Suprapubic skin (tissue), 4 donors: ENCODE data around the gene REV1.

Experiments used
- POLR2A ChIP-seq, 2 donors: fragments of 450-650 bp; IDR thresholded peaks; one replicate each; pipeline ENCODE4 v1.6.1; 2017; ENCODE audit warnings: antibody characterized with exemption in 2 of 2, mild to moderate bottlenecking in 2 of 2, moderate library complexity in 2 of 2
- POLR2AphosphoS5 ChIP-seq, 3 donors: sonication (generic); formaldehyde crosslinking; IDR thresholded peaks; one replicate each; pipeline ENCODE4 v1.6.1; 2017; ENCODE audit warnings: antibody characterized with exemption in 3 of 3
- TF ChIP-seq, protein P1 (sequence below), 2 donors: fragments of 200-600 bp in 1 of 2; fragments of 450-650 bp in 1 of 2; sonication (generic) in 1 of 2; IDR thresholded peaks; one replicate each; pipeline ENCODE4 v1.5.1; 2016 to 2019; ENCODE audit warnings: antibody characterized with exemption in 2 of 2, mild to moderate bottlenecking in 1 of 2, moderate library complexity in 1 of 2

DNA sequence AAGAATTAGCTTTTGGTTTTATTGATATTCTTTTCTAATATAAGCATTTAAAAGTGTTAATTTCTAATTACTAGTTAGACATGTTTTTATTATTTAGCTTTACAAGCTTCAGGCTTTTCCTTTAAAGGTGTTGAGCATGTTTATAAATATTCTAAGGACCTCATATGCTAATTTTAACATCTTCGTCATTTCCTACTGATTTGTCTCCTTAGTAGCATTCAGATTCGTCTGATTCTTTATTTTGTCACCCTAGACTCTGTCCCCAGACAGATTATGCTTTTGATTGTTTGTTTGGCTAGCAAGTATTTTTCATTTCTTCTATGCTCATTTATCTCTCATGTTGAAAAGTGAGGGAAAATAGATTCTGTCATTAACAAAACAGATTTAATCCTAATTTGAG, 100.9 kb downstream of the REV1 start:
- TF ChIP-seq, protein P1, sequence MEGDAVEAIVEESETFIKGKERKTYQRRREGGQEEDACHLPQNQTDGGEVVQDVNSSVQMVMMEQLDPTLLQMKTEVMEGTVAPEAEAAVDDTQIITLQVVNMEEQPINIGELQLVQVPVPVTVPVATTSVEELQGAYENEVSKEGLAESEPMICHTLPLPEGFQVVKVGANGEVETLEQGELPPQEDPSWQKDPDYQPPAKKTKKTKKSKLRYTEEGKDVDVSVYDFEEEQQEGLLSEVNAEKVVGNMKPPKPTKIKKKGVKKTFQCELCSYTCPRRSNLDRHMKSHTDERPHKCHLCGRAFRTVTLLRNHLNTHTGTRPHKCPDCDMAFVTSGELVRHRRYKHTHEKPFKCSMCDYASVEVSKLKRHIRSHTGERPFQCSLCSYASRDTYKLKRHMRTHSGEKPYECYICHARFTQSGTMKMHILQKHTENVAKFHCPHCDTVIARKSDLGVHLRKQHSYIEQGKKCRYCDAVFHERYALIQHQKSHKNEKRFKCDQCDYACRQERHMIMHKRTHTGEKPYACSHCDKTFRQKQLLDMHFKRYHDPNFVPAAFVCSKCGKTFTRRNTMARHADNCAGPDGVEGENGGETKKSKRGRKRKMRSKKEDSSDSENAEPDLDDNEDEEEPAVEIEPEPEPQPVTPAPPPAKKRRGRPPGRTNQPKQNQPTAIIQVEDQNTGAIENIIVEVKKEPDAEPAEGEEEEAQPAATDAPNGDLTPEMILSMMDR (IDR thresholded peaks at IDR 0.05), result no peak
- TF ChIP-seq POLR2A (IDR thresholded peaks at IDR 0.05), result no peak
- no peak for TF ChIP-seq POLR2AphosphoS5 (IDR thresholded peaks at IDR 0.05)
